Measurements from ENCODE around the gene PROB1.
"Not testable (repeated sequence)": the region's sequence is repeated elsewhere in the genome, so short reads cannot be mapped to it uniquely, and the experiment has no call there.

PROB1 gene

DNA sequence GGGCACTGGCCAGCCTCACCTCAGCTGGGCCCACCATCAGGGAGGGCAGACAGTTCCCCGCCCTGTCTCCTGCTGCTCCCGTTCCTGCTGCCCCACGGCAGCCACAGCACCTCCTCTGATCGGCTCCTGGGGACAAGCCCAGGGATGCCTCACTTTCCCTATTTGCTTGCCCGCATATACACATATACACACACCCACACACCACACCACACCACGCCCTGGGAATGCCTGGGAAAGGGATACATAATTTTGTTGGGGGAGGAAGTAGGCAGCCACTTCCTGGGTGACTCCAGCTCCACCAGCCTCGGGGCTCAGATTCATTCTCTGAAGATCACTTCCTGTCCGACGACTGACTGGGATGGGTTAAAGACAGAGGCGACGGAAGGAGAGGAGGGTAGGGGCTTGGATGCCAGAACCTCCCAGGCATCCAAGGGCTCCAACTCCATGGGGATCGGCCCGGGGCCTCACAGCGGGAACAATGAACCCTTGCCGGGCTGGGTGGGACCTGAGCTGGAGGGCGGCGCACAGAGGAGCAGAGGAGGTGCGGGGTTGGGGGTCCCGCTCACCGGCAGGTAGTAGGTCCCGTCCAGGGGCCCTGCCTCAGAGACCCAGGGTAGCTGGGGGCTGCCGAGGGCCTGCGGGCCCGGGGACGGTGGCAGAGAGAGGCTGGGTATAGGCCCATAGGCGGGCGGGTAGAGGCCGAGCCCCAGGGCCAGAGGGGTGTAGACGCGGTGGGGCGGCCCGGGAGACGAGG, 3.2 kb downstream of the PROB1 start:
- DNase-seq, result no peak

DNA sequence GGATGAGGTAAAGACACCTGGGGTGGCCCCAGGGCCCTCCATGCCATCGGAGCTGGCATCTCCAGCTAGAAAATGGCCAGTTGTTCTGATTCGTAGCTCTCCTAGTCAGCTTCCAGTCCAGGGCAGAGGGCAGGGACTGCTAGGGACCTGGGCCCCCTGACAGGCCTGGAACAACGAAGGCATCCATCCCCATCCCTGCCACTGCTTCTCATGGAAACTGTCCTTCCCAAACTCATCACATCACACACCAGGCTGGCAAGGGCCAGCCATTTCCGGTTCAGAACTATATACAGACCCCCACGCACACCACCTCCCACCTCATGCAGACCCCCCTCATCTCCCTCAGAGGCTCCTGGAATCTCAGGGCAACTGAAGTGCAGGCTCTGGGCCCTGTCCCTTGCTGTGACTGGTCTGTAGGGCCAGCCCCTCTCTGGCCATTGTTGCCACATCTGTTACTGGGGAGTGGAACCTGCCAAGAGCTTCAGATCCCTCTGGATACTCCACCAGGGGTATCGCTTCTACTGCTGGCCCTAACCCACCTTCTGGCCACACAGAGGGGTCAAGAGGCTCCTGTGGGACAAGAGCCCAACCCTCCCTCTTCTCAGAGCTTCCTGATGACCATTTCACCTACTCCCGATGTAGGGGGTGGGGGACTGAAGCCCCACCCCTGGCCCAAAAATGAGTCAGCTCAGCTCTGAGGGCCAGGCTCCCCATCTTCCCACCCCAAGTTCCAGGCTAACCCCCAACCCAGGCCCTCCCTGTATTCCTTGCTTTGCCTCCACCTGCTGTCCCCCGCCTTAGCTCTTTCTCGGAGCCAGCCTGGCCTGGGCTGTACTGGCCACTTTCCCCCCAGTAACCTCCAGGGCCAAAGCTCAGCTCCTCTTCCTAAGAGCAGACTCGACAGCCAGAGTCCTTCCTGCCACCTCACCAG, 4.0 kb downstream of the PROB1 start:
- no peak for DNase-seq

DNA sequence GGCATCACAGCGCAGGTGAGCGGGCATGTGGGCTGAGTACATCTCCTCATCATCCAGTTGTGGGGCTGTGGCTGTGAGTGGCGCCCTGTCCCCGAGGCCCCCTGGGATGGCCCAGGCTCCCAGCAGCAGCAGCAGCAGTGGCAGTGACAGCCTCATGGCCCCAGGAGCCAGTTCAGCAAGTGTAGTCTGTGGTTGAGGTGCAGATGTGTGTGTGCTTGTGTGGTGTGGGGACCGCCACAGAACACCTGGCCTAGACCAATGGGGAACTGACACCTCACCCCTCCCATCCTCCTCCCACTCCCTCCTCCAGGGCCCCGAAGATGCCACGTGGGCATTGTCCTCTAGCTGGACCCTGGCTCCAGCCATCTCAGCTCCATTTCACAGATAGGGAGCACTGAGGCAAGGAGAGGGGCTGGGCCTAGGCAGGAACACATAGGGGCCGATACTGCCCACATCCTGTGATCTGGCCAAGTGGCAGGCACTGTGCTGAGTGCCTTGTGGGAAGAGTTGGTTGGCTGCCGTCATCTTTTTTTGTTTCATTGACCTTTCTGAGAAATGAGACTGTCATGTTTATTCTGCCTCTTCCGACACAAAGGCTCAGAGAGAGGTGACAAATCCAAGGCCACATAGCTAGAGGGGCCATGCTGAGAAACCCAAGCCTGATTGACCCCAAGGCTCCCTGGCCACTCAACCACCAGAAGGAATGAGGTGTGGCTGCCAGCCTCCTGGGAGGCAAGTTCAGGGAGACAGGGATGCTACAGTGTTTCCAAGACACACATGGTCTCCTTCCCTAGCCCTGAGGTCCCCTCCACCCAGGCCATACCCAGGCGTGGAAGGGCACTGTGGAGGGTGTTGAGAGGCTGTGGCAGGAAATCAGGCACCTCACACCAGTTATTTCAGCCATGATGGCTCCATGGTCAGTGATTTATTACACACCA, 4.9 kb downstream of the PROB1 start, which contains the start of gene MZB1:
Gene MZB1 (minus strand): TSS at position 213 of the 938 bp plus-strand sequence. CDS start 57 bp downstream, at position 156.
- no peak for DNase-seq

DNA sequence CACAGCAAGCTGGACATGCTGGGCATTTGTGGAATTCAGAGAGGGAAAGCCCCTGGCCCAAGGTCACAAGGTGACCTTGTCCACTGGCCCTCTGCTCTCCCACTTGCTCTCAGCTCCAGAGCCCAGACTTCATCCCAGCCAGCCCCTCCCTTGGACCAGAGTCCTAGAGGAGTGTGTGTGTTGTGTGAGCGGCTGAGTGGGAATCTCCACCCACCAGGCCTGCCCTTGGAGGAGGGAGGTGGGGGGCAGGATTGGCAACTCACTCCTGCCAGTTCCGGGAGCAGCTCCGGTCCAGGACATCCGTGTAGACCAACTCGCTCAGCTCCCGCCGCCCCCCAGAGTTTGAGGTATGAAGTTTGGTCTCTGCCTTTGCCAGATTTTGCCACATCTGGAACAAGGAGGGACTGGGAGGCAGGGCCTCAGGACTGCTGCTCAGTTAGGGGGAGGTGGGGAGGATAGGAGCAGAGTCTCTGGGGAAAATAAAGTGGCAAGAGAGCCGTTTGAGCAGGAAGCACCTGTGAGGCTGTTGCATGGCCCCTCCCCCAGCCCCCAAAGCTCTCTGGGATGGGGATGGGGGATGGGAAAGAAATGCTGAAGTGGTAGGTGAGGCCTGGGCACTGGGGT, 6.6 kb downstream of the PROB1 start:
- no peak for DNase-seq

DNA sequence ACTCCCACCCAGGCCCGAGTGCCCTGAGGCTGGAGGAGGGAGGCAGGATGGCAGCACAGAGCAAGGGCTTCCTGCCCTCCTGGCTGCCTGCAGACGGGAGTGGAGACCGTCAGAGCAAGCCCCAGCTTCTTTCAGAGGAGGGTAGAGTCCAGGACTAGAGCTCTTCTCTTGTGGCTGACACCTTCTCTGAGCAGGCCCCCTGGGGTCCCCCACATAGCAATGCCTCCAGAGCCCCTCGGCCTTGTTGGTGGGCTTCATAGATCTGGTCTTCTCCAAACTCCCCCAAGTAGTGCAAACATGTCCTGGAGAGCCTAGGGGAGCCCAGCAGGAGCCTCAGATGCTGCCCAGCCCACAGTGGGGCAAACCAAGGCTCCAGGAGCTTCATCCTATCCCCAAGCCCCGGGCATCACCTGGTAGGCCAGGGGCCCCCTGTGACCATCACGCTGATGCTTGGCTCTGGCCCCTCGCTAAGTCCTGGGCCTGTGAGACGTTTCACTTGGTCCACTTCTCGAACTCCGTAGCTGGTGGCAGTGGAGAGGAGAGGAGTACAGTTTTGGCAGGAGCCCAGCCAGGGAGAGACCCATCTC, 7.2 kb downstream of the PROB1 start:
- no peak for DNase-seq

DNA sequence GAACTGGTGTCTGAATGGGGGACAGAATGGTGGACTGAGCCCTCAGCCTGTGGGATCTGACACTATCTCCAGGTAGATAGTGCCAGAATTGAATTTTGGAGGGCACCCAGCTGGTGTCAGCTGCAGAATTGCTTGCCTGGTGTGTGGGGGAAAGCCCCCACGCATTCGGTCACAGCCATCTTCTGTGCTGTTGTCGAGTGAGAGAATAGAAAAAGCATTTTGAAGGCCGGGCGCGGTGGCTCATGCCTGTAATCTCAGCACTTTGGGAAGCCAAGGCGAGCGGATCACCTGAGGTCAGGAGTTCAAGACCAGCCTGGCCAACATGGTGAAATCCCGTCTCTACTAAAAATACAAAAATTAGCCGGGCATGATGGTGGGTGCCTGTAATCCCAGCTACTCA, 7.9 kb downstream of the PROB1 start:
- DNase-seq, result not testable (repeated sequence)

DNA sequence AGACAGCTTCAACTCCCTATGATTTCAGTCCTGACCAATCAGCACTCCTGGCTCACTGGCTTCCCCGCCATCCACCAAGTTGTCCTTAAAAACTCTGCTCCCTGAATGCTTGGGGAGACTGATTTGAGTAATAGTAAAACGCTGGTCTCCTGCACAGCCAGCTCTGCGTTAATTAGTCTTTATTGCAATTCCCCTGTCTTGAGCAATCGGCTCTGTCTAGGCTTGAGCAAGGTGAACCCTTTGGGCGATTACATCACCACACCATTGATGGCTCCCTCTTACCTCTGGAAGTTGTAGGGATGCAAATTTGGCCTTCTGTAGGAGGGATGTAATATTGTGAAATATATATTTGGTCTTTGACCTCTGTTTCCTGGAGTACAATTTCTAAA, 8.9 kb downstream of the PROB1 start:
- no peak for DNase-seq

DNA sequence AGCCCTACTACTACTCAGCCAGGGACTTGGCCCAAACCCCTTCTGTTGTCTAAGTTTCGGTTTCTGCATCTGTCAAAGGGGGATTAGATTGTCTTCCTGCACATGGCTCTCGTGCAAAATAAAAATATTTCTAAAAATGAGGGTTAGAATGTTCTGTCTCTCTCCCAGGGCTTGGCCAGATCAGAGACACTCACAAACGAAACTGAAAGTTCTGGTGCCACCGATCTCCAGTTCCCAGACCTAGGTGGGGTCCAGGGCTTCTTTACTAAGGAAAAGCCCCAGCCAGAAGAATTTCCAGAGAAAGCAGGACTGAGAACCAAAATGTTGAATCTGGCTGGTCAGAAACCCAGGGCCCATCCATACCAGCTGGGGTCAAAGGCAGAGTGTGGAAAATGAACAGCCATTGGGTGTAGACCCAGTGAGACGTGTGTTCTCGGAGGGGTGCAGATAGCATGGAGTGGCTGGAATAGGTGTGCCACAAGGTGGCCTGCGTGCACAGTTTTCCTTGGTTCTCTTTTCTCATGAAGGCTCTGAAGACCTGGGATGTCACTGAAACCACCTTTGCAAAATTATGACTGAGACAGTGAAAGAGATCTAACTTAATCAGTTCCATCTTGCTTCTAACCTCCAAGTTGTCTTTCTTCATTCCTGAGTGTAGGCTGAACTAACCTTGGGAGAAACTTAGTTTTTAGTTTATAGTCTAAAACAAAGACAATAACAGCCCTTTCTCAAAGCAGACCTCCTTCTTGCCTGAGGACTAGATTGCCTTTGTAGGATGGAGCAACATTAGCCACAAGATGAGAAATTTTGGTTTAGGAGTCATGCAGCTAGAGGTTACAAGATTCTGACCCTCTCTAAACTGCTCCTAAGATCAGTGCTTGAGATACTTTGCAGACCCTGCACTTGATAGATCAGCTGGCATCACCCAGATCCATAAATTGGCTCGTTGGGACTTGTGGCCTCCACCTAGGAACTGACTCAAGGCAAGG, 9.5 kb downstream of the PROB1 start:
- no peak for DNase-seq

DNA sequence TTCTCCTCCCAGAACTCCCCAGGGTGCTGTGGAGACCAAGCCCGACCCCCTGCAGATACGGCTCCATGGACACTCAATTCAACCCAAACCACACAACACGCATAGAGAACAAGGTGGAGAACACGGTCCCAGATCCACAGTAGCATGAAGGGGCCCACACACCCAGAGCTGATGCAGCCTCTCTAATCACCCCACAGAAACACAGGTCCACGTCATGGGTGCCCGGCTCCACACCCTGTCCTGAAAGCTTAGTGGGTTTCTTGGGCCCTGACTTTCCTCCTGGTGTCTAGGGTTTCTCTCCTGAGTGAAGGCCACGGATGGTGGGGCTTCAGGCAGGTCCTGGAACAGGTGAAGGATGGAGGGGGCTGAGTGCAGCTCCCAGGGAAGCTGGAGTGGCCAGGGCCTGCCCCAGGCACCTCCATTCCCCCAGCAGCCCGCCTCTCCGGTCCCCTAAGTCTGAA, 10.3 kb downstream of the PROB1 start:
- DNase-seq, result no peak

DNA sequence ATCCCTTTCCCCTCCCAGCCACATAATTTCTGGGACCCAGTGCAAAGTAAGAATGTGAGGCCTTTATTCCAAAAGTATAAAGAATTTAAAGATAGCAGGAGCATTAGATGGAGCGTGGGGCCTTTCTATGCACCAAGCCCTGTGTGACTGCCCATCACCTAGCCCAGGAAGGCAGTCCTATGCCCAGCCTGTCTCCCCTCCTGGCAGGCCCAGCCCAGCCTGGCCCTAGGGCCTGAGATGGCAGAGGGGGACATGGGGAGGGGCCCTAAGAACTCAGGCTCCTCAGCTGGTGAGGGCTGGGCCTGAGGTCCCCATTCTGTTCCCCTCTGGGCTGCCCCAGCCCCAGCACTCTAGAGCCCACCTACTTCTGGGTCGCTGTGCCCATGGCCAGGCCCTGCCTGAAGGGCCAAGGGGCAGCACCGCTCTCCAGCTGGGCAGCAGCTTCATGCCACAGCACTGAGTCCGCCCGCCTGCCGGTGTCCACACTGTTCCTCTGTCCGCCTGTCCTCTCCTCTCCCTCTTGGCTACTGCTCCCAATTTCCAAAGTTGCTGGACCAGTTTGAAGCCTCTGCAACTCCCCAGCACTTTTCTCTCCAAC, 10.8 kb downstream of the PROB1 start:
- no peak for DNase-seq

DNA sequence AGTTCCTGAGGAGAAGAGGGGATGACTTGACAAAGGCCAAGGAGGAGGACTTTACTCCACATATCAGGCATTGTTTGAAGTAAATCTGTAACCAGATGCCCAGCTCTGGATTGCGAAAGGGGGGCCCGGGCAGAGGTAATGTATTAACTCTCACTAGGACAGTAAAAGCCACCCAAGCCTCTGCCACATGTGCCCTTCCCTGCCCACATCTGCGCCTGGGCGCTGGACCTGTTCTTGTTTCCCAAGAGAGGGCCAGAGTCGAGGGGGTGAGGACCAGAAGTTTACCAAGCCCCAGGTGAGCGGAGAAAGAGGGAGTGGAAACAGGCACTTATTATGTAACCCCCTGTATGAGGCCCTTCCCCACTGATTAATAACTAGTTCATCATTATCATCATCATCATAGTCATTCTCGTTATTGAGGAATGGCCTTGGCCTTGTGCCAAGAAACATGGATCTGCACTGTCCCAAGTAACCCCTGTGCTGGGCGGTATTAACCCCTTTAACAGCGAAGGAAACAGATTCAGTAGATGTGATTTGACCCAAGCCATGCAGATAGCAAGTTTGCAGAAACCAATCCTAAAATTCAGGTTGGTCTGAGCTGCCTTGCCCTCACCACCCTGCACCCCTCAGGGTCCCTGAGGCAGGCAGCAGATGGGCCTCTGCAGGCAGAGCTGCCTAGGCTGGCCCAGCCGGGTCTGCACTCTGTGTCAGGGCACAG, 11.5 kb downstream of the PROB1 start, which contains the start of gene SLC23A1:
Gene SLC23A1 (minus strand): TSS at position 23 of the 718 bp plus-strand sequence. CDS start 44 bp downstream, outside the sequence.
- DNase-seq, result no peak

DNA sequence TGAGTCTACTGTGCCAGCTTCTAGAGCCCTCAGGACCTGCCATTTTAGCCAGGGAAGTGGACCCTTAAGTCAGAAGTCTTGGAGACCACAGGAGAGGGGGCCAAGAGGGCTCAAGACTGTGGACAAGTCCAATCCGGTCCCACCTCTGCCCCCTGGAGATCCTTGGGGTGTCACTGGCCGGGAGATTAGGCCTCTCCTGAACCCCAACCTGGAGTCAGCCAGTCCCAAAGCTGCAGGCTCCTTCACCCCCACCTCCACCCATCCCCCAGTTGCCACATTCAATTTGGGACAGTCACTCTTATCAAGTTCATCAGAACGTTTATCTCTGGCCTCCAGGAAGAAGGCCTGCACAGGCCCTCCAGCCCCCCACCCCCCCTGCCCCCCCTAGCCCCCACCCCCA, 12.1 kb downstream of the PROB1 start:
- no peak for DNase-seq

DNA sequence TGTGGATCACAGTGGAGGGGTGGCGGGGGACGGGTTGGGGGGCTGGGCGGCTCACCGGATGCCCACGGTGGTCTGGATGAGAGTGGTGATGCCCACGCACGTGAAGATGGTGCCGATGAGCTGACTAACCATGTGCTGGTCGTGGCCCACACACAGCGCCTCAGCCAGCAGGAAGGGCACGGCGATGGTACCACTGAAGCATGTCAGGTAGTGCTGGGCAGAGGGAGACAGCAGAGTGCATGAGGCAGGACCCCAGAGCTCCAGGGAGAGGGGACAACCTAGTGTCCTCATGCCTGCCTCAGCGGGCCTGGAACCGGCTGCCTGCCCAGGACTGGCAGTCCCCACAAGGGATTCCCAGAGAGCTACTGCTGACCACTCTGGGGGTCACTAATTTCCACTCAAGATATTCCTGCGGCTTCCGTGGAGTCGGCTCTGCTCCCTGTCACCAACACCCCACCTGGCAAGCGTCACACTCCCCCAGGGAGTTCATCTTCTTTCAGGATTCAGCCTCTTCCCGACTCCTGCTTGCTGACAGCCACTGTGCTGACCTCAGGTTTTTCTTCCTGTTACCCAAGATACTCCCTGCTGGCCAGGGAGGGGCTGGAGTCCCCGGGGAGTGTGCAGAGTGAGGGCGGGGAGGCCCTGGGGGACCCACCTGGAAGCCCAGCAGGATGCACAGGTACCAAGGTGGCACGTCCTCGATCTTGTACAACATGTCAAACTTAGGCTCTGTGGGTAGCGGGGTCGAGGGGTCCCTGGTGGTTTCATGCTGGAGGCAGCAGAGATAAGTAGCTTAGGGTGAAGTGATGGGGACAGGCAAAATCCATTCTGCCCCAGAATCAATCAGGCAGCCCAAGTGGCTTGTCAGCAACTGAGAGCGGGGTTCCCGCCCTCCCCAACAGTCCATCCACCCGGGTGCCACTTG, 12.8 kb downstream of the PROB1 start:
- DNase-seq, result no peak

DNA sequence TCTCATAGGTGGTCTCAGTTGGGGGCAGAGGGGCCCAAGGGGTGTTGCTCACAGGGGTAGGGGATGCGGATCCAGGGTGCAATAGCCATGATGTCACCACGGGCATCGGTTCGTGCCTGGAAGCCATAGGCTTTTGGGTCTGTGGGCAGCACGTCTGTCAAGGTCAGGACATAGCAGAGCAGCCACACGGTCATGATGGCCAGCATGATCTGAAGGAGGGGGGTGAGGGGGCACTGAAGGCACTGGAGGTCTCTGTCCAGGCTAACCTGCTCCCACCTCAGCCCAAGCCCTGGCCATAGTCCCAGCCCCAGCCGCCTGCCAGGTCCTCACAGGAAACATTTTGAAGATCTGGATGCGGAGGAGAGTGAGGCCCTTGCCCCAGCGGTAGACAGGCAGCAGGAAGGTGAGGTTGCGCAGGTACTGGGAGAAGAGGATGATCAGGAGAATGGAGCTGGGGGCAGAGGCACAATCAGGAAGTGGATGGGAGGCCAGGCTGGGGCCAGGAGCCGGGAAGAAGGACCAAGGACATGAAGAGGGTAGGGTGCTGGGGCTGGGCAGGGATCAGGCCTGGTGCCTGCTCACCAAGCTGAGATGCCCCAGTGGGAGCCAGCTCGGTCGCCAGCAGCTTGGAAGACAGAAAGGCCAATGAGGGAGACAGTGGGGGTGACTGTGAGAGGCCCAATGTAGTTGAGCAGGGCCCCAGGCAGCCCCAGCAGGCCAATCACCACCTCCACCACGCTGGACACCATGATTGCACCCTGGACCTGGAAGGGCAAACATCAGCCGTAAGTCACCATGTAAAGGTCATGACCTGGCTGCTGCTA, 15.1 kb downstream of the PROB1 start:
- no peak for DNase-seq

DNA sequence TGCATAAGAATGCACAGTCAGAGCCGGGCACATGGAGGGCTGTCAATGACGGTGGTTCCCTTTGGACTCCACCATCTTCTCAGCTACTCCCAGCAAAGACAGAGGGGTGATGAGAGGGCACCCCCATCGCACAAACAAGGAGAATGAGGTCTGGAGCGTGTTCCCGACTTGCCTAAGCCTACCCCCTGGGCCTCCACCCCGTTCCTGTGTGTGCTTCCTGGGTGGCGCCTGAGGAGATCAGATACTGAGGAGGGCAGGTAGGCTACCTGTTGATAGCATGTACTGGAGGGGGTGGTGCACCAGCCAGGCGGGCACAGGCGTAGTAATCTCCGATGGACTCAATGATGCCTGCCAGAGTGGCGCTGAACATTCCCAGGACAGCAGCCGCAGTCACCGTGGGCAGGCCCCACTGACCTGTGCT, 16.0 kb downstream of the PROB1 start:
- no peak for DNase-seq

DNA sequence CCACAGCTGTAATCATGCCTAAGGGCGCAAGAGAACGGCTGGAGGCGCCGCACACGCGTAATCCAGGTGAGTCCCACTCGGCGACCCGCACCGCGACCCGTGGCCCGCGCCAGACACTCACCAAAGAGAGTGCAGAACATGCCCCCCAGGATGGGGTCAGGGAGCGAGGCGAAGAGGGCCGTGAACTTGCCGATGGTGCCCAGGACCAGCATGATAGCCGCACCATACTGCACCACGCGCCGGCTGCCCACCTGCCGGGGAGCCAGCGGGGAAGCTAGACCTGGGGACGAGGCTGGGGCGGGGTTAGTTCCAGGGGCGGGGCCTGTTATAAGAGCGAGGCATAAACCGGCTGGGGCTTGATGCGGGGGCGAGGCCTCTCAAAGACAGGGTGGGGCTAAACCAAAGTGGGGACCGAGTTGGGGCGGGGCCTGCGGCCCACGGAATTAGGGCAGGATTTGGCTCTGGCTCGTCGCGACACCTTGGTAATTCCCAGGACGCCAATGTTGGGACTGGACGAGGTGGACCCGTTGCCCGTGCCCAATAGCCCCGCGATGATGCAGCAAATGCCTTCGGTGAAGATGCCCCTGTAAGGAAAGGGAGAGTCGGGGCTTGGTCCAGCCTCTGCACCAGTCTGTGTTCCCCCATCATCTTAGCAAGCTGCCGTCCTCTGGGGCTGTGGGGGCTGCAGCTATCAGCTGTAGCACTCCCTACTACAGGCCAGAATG, 16.6 kb downstream of the PROB1 start:
- DNase-seq, result no peak
